Measurements from ENCODE around the gene MED13L. TPM values are rescaled to one million over a fixed set of nuclear protein-coding genes. Genes with fewer than 3 reads are reported as not detected.

Gene MED13L
- total and polyA plus RNA-seq, 4 donors = 7.9 to 94.0 (median 37.7) TPM

DNA sequence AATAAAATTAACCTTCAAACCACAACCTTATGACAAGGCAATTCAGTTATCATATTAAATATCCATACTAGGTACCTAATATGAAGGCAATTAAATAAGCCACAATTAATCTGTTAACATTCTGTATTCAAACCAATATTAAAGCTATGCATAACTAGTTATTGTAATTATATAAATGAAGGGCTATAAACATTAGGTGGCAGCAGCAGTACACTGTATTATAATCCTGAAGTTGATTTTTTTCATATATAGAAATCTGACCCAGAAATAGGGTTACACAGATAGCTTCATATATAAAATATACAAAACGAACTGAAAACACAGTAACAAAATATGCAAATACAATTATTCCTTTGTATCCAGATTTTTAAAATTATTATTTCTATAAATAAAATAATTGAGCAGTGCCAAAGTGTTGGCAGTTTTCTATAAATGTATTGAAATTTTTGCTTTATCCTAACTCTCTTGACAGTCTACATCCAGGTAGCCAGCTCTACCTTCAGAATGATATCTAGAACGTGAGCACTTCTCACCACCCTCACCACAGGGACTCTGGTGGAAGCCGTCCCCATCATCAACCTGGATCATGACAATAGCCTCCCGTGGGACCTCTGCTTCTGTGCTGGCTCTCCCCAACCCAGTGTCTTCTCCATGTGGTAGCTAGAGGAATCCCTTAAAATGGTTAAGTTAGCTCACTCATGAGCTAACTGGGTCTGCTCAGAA lies 136.2 kb downstream of the MED13L start:
- no peak overlapping the region for H3K4me3 ChIP-seq (ENCODE audit: low read depth in 1 of 3, low read length in 3 of 3)
- H3K36me3 ChIP-seq (ENCODE audit: control insufficient read depth in 4 of 4, insufficient read depth in 3 of 4, low read depth in 1 of 4, low read length in 3 of 4) = no peaks in the 10 kb centered on the region
- WGBS = 86% methylated on average over 4 of the region's 4 CpGs
- H3K27me3 ChIP-seq (ENCODE audit: control insufficient read depth in 4 of 4, insufficient read depth in 4 of 4, low read length in 3 of 4) = no peaks in the 10 kb centered on the region
- TF ChIP-seq, protein P1, sequence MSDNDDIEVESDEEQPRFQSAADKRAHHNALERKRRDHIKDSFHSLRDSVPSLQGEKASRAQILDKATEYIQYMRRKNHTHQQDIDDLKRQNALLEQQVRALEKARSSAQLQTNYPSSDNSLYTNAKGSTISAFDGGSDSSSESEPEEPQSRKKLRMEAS (IDR thresholded peaks at IDR 0.05) = no peak
- no peak for TF ChIP-seq NR2F2 (IDR thresholded peaks at IDR 0.05)
- TF ChIP-seq RAD21 (IDR thresholded peaks at IDR 0.05) = peak; percentile 56 to 67
- no peak for TF ChIP-seq YY1 (IDR thresholded peaks at IDR 0.05)
- no peak for TF ChIP-seq RXRA (IDR thresholded peaks at IDR 0.05)
- TF ChIP-seq, protein P2, sequence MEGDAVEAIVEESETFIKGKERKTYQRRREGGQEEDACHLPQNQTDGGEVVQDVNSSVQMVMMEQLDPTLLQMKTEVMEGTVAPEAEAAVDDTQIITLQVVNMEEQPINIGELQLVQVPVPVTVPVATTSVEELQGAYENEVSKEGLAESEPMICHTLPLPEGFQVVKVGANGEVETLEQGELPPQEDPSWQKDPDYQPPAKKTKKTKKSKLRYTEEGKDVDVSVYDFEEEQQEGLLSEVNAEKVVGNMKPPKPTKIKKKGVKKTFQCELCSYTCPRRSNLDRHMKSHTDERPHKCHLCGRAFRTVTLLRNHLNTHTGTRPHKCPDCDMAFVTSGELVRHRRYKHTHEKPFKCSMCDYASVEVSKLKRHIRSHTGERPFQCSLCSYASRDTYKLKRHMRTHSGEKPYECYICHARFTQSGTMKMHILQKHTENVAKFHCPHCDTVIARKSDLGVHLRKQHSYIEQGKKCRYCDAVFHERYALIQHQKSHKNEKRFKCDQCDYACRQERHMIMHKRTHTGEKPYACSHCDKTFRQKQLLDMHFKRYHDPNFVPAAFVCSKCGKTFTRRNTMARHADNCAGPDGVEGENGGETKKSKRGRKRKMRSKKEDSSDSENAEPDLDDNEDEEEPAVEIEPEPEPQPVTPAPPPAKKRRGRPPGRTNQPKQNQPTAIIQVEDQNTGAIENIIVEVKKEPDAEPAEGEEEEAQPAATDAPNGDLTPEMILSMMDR (IDR thresholded peaks at IDR 0.05; ENCODE audit: low read depth, low read length, missing input control) = peak; percentile 7
- TF ChIP-seq EGR1 (IDR thresholded peaks at IDR 0.05; ENCODE audit: low read depth in 2 of 2) = no peak
- no peak for TF ChIP-seq SP1 (IDR thresholded peaks at IDR 0.05)
- no peak for TF ChIP-seq TAF1 (conservative IDR thresholded peaks at IDR 0.05)
- no peak for TF ChIP-seq JUND (IDR thresholded peaks at IDR 0.05)
- TF ChIP-seq, protein P3, sequence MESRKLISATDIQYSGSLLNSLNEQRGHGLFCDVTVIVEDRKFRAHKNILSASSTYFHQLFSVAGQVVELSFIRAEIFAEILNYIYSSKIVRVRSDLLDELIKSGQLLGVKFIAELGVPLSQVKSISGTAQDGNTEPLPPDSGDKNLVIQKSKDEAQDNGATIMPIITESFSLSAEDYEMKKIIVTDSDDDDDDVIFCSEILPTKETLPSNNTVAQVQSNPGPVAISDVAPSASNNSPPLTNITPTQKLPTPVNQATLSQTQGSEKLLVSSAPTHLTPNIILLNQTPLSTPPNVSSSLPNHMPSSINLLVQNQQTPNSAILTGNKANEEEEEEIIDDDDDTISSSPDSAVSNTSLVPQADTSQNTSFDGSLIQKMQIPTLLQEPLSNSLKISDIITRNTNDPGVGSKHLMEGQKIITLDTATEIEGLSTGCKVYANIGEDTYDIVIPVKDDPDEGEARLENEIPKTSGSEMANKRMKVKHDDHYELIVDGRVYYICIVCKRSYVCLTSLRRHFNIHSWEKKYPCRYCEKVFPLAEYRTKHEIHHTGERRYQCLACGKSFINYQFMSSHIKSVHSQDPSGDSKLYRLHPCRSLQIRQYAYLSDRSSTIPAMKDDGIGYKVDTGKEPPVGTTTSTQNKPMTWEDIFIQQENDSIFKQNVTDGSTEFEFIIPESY (IDR thresholded peaks at IDR 0.05) = no peak
- no peak for TF ChIP-seq FOXA2 (IDR thresholded peaks at IDR 0.05)
- H3K4me1 ChIP-seq (ENCODE audit: control insufficient read depth in 4 of 4, insufficient read depth in 4 of 4, low read length in 3 of 4) = peaks cover 11 to 32% (median 24%) of the 10 kb centered on the region in 4 donors
- no peaks in the 10 kb centered on the region for H3K9me3 ChIP-seq (ENCODE audit: control insufficient read depth in 4 of 4, low read length in 3 of 4)
- no peak overlapping the region for H3K27ac ChIP-seq (ENCODE audit: low read depth in 1 of 2, low read length in 2 of 2)
- DNase-seq (ENCODE audit: low spot score) = no peak
- H3K9ac ChIP-seq (ENCODE audit: low read depth in 1 of 2, low read length in 2 of 2) = no peak overlapping the region

DNA sequence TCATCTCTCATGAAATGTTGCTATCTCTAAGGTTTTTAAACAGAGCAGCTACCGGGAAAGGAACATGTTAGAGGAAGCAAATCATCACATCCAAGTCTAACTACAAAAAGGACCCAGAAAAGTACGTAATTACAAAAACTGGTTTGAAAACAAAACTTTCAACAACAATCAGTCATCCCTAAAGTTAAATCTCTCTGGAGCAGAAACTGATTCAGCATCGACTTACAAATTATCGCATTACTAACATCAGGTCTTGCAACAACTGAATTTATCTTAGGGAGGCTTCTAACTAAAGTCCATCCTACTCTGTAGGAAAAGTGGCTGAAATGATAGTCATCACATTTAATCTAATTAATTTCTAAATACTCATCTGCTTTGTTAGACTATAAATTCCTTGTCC lies 137.0 kb downstream of the MED13L start:
- no peaks in the 10 kb centered on the region for H3K36me3 ChIP-seq (ENCODE audit: control insufficient read depth in 4 of 4, insufficient read depth in 3 of 4, low read depth in 1 of 4, low read length in 3 of 4)
- H3K9me3 ChIP-seq (ENCODE audit: control insufficient read depth in 4 of 4, low read length in 3 of 4) = no peaks in the 10 kb centered on the region
- H3K4me3 ChIP-seq (ENCODE audit: low read depth in 1 of 3, low read length in 3 of 3) = no peak overlapping the region
- H3K27me3 ChIP-seq (ENCODE audit: control insufficient read depth in 4 of 4, insufficient read depth in 4 of 4, low read length in 3 of 4) = no peaks in the 10 kb centered on the region
- peaks cover 11 to 32% (median 25%) of the 10 kb centered on the region in 4 donors for H3K4me1 ChIP-seq (ENCODE audit: control insufficient read depth in 4 of 4, insufficient read depth in 4 of 4, low read length in 3 of 4)
- H3K9ac ChIP-seq (ENCODE audit: low read depth in 1 of 2, low read length in 2 of 2) = no peak overlapping the region
- H3K27ac ChIP-seq (ENCODE audit: low read depth in 1 of 2, low read length in 2 of 2) = no peak overlapping the region
- no peak for DNase-seq (ENCODE audit: low spot score)
- 60% methylated on average over 4 of the region's 4 CpGs for WGBS
- TF ChIP-seq YY1 (IDR thresholded peaks at IDR 0.05) (no peak), FOXA1 (IDR thresholded peaks at IDR 0.05) (no peak), RAD21 (IDR thresholded peaks at IDR 0.05) (no peak)
- TF ChIP-seq, protein P3 (IDR thresholded peaks at IDR 0.05) = no peak
